ENCODE results near the gene RHEX.

Gene RHEX

GRCh38 chr1:206021008-206021625 is 31.9 kb upstream of the RHEX start:
- no peak for TF ChIP-seq CTCF (IDR thresholded peaks at IDR 0.05)
- TF ChIP-seq ZFX (IDR thresholded peaks at IDR 0.05; ENCODE audit: borderline replicate concordance) = no peak

GRCh38 chr1:206021626-206022365 is 31.2 kb upstream of the RHEX start:
- TF ChIP-seq CTCF (IDR thresholded peaks at IDR 0.05) (no peak), ZFX (IDR thresholded peaks at IDR 0.05; ENCODE audit: borderline replicate concordance) (no peak)

More at GRCh38 chr1:206021008-206021625, 31.9 kb upstream of the RHEX start:
- no peak overlapping the region for H3K27ac ChIP-seq

GRCh38 chr1:206022766-206023165 is 30.2 kb upstream of the RHEX start:
- H3K27ac ChIP-seq = no peak overlapping the region
- no peak for TF ChIP-seq ZFX (IDR thresholded peaks at IDR 0.05; ENCODE audit: borderline replicate concordance)
- no peak for TF ChIP-seq CTCF (IDR thresholded peaks at IDR 0.05)

More at GRCh38 chr1:206021626-206022365, 31.2 kb upstream of the RHEX start:
- H3K27ac ChIP-seq = no peak overlapping the region

- H3K27ac ChIP-seq = no peak within 1 kb of the TSS
- no peak for TF ChIP-seq ZFX (IDR thresholded peaks at IDR 0.05; ENCODE audit: borderline replicate concordance)
- TF ChIP-seq CTCF (IDR thresholded peaks at IDR 0.05) = no peak
Observed at GRCh38 chr1:206023695-206024094, 29.3 kb upstream of the RHEX start, which contains the start of gene CTSE. Gene CTSE, minus strand, starts transcription at chr1:206023895. Its CDS starts 104 bp downstream, at chr1:206023791.

- no peak overlapping the region for H3K27ac ChIP-seq
- TF ChIP-seq CTCF (IDR thresholded peaks at IDR 0.05) = no peak
- TF ChIP-seq ZFX (IDR thresholded peaks at IDR 0.05; ENCODE audit: borderline replicate concordance) = no peak
Observed at GRCh38 chr1:206025283-206025820, 27.6 kb upstream of the RHEX start.

GRCh38 chr1:206029484-206029883 is 23.5 kb upstream of the RHEX start:
- TF ChIP-seq ZFX (IDR thresholded peaks at IDR 0.05; ENCODE audit: borderline replicate concordance) (no peak), CTCF (IDR thresholded peaks at IDR 0.05) (no peak)

GRCh38 chr1:206030191-206030590 is 22.8 kb upstream of the RHEX start:
- H3K27ac ChIP-seq = no peak overlapping the region
- TF ChIP-seq CTCF (IDR thresholded peaks at IDR 0.05) = no peak
- TF ChIP-seq ZFX (IDR thresholded peaks at IDR 0.05; ENCODE audit: borderline replicate concordance) = no peak

More at GRCh38 chr1:206029484-206029883, 23.5 kb upstream of the RHEX start:
- H3K27ac ChIP-seq = no peak overlapping the region
